Urothelium cell line (cell line): Measurements from ENCODE around the gene PCDHGA5.
A peak's percentile ranks its signal among the peaks of the same experiment; 100 is the strongest.
"Not testable (repeated sequence)": the region's sequence is repeated elsewhere in the genome, so short reads cannot be mapped to it uniquely, and the experiment has no call there.

Experiments
- DNase-seq: peaks from one replicate; pipeline ENCODE4 v3.0.0; 2011; ENCODE audit warnings: low spot score, mixed read lengths
- FAIRE-seq: peaks from 2 replicates; lab custom pipeline; 2011; peaks lifted over from hg19 to GRCh38; lab: Jason Lieb, UNC

The PCDHGA5 gene

DNA sequence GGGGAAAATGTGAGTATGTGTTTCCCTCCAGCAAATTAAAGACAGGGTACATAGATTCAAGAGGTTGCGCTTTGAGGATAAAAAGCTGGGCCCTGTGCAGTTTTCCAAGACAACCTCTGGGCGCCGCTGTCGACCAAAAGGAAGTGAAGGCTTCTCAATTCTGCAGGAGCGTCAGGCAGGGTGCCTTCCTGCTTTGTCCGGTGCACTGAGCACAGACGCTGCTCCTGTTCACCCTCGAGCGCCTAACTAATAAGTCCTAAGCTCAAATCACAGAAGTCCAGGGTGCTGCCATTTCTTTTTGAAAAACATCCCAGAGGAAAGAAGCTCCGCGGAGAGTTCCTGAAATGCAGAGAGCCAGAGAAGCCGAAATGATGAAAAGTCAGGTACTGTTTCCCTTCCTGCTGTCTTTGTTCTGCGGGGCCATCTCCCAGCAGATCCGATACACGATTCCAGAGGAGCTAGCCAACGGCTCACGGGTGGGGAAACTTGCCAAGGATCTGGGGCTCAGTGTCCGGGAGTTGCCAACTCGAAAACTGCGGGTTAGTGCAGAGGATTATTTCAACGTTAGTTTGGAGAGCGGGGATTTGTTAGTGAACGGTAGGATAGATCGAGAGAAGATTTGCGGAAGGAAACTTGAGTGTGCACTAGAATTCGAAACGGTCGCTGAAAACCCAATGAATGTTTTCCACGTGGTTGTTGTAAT, 13.9 kb upstream of the PCDHGA5 start, which contains the start of gene PCDHGB1:
Gene PCDHGB1 (plus strand): TSS at position 183 of the 703 bp plus-strand sequence. CDS start 162 bp downstream, at position 345.
- FAIRE-seq, result no peak

DNA sequence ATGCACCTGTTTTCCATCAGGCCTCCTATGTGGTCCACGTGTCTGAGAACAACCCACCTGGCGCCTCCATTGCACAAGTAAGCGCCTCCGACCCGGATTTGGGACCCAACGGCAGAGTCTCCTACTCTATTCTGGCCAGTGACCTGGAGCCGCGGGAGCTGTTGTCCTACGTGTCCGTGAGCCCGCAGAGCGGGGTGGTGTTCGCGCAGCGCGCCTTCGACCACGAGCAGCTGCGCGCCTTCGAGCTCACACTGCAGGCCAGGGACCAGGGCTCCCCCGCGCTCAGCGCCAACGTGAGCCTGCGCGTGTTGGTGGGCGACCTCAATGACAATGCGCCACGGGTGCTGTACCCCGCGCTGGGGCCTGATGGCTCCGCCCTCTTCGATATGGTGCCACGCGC, 12.4 kb upstream of the PCDHGA5 start:
- FAIRE-seq (no peak), DNase-seq (no peak)

More for the DNA sequence above, 13.9 kb upstream of the PCDHGA5 start, which contains the start of gene PCDHGB1:
- DNase-seq, result peak; percentile 69

DNA sequence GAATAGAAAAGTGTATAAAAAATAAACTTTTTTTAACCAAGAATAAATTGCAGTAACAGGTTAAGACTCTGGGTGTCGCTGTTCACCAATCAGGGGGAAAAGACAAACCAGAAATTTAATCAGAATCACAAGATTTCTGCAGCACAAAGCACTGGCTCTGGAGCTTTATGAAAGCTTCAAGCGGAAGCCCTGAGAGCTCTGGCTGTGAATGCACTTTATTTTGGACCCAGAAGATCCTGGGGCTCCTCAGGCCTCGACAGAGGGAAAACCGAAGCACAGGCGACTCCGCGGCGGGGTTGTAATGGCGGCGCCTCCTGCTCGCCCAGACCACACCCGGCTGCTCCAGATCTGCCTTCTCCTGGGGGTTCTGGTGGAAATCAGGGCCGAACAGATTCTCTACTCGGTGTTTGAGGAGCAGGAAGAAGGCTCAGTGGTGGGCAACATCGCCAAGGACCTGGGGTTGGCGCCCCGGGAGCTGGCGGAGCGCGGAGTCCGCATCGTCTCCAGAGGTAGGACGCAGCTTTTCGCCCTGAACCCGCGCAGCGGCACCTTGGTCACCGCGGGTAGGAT, 9.0 kb upstream of the PCDHGA5 start, which contains the start of gene PCDHGA4:
Gene PCDHGA4 (plus strand): TSS at position 122 of the 570 bp plus-strand sequence. CDS start 87 bp downstream, at position 209.
- FAIRE-seq (no peak), DNase-seq (no peak)

DNA sequence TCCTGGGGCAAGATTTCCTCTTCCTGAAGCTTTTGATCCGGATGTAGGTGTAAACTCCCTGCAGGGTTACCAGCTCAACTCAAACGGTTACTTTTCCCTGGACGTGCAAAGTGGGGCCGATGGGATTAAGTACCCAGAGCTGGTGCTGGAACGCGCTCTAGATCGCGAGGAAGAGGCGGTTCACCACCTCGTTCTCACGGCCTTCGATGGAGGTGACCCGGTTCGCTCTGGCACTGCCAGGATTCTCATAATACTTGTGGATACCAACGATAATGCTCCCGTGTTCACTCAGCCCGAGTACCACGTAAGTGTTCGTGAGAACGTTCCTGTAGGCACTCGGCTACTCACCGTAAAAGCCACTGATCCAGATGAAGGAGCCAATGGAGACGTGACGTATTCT, 8.3 kb upstream of the PCDHGA5 start:
- no peak for FAIRE-seq
- no peak for DNase-seq

DNA sequence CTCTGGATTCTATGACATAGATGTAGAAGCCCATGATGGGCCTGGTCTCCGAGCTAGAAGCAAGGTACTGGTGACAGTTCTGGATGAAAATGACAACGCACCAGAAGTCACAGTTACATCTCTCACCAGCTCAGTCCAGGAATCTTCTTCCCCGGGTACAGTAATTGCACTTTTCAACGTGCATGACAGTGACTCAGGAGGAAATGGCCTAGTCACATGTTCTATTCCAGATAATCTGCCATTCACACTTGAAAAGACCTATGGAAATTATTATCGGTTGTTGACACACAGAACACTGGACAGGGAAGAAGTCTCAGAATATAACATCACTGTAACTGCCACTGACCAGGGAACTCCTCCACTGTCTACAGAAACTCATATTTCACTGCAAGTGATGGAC, 7.8 kb upstream of the PCDHGA5 start:
- FAIRE-seq, result no peak
- no peak for DNase-seq

DNA sequence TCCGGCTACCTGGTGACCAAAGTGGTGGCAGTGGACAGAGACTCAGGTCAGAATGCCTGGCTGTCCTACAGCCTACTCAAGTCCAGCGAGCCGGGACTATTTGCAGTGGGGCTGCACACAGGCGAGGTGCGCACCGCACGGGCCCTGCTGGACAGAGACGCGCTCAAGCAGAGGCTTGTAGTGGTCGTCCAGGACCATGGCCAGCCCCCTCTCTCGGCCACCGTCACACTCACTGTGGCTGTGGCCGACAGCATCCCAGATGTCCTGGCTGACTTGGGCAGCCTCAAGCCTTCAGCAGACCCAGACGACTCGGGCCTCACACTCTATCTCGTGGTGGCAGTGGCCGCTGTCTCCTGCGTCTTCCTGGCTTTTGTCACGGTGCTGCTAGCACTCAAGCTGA, 7.0 kb upstream of the PCDHGA5 start:
- DNase-seq (no peak), FAIRE-seq (no peak)

DNA sequence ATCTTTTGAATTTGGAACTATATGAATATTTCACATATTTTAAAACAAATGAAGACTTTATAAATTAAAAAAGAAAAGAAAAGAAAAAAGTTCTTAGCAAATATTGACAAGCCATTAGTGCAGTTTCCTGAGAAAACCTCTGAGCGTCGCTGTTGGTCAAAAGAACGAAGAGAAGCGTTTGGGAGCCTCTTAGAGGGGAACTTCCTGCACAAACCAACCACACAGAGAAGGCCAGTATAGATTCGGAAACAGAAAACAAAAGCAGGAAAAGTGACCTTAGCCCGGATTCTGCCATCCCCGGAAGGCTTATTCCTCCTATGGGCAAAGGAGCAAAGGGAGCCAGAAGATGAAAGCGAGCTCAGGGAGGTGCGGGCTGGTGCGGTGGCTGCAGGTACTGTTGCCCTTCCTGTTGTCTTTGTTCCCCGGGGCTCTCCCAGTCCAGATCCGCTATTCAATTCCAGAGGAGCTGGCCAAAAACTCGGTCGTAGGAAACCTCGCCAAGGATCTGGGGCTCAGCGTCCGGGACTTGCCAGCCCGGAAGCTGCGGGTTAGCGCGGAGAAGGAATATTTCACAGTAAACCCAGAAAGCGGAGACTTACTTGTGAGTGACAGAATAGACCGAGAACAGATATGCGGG, 4.1 kb upstream of the PCDHGA5 start, which contains the start of gene PCDHGB2:
Gene PCDHGB2 (plus strand): TSS at position 205 of the 637 bp plus-strand sequence. CDS start 142 bp downstream, at position 347.
- FAIRE-seq (no peak), DNase-seq (no peak)

DNA sequence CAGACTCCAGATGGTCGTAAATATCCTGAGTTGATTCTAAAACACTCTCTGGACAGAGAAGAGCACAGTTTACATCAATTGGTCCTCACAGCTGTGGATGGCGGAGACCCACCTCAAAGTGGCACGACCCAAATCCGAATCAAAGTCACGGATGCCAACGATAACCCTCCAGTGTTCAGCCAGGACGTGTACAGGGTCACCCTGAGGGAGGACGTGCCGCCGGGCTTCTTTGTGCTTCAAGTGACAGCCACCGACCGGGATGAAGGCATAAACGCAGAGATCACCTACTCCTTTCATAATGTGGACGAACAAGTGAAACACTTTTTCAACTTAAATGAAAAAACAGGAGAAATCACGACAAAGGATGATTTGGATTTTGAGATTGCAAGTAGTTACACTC, 3.3 kb upstream of the PCDHGA5 start:
- FAIRE-seq, result no peak
- no peak for DNase-seq

DNA sequence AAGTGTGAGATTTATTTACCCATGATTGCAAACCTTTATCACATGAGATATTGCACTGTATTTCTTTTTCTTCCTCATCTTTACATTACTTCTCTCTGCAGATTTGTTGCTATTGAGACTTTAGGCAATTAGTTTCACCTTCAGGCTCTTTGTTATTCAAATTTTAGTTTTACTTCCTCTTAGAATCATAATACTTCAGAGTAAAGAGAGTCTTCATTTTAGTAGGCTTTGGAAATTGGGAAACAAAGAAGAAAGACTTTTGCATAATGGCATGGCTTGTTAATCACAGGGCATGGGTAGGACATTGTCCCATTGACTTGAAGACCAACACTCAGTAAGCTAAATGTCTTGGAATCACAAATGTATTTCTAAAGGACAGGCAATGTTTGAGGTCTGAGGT, 1.2 kb upstream of the PCDHGA5 start:
- DNase-seq (no peak), FAIRE-seq (no peak)

DNA sequence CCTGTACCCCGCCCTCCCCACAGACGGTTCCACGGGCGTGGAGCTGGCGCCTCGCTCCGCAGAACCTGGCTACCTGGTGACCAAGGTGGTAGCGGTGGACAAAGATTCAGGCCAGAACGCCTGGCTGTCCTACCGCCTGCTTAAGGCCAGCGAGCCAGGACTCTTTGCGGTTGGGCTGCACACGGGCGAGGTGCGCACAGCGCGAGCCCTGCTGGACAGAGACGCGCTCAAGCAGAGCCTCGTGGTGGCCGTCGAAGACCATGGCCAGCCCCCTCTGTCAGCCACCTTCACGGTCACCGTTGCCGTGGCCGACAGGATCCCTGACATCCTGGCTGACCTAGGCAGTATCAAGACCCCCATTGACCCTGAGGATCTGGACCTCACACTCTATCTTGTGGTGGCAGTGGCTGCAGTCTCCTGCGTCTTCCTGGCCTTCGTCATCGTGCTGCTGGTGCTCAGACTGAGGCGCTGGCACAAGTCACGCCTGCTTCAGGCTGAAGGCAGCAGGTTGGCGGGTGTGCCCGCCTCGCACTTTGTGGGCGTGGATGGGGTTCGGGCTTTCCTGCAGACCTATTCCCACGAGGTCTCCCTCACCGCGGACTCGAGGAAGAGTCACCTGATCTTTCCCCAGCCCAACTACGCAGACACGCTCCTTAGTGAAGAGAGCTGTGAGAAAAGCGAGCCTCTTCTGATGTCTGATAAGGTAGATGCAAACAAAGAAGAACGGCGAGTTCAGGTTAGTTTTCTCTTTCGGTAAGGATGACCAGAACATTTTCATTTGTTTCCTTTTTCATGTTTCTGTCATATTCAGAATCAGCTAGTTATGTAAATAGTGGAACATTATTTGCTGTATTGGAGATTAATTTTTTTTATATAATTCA, 2.3 kb downstream of the PCDHGA5 start:
- DNase-seq (no peak), FAIRE-seq (no peak)

DNA sequence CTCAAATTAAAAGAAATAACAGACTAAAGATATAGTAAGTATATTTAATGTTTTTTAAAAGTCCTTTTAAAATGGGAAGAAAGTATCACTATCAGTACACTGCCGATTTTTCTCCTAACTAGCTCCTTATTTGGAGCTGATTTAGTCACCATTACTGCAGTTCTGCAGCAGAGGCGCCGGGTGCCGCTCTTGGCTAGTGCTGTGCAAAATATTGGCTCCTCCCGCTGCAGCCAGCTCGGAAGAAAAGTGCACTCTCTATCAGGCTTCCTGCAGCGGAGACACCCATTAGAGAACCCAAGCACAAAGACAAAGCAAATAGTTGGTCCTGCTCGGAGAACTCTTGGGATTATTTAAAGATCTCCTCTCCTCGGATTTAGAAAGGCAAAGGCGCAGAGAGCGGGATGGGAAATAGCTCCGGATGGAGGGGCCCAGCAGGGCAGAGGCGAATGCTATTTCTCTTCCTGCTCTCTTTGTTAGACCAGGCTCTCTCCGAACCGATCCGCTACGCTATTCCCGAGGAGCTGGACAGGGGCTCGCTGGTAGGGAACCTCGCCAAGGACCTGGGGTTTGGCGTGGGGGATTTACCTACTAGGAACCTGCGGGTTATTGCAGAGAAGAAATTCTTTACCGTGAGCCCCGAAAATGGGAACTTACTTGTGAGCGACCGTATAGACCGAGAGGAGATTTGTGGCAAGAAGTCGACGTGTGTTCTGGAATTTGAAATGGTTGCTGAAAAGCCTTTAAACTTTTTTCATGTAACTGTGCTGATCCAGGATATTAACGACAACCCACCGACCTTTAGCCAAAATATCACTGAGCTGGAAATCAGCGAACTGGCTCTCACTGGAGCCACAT, 6.3 kb downstream of the PCDHGA5 start, which contains the start of gene PCDHGB3:
Gene PCDHGB3 (plus strand): TSS at position 249 of the 855 bp plus-strand sequence. CDS start 153 bp downstream, at position 402.
- DNase-seq, result no peak
- FAIRE-seq, result no peak

DNA sequence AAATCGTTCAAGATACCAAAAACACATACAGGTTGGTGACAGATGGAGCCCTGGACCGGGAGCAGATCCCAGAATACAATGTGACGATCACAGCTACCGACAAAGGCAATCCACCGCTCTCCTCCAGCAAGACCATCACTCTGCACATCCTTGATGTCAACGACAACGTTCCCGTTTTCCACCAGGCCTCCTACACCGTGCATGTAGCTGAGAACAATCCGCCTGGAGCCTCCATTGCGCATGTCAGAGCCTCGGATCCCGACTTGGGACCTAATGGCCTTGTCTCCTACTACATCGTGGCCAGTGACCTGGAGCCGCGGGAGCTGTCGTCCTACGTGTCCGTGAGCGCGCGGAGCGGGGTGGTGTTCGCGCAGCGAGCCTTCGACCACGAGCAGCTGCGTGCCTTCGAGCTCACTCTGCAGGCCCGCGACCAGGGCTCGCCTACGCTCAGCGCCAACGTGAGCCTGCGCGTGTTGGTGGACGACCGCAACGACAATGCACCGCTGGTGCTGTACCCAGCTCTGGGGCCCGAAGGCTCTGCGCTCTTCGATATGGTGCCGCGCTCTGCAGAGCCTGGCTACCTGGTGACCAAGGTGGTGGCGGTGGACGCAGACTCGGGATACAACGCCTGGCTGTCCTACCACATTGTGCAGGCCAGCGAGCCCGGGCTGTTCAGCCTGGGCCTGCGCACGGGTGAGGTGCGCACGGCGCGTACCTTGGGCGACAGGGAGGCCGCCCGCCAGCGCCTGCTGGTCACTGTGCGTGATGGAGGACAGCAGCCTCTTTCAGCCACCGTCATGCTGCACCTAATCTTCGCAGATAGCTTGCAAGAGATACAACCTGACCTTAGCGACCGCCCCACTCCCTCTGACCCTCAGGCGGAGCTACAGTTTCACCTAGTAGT, 7.9 kb downstream of the PCDHGA5 start:
- no peak for FAIRE-seq
- DNase-seq, result no peak

DNA sequence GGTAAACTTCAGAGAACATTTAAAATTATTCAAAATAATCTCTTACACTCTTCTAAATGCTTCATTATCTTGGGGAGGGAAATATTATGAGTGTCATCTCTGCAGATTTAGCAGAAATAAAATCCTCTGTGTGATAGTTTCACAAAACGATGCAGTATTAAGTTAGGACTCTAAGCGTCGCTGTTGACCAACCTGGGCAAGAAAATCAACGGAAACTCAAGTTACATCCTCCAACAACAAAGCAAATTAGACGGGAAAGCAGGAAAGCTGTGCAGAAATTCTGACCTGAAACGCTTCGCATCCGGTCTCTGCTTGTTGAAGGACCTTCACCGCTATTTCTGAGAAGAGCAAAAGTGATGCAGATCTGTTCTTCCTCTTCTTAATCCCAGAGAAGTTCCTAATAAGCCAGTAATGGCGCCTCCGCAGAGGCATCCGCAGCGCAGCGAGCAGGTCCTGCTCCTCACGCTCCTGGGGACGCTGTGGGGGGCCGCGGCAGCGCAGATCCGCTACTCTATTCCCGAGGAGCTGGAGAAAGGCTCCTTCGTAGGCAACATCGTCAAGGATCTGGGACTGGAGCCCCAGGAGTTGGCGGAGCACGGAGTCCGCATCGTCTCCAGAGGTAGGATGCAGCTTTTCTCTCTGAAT, 9.8 kb downstream of the PCDHGA5 start, which contains the start of gene PCDHGA6:
Gene PCDHGA6 (plus strand): TSS at position 219 of the 645 bp plus-strand sequence. CDS start 193 bp downstream, at position 412.
- DNase-seq, result no peak
- no peak for FAIRE-seq

DNA sequence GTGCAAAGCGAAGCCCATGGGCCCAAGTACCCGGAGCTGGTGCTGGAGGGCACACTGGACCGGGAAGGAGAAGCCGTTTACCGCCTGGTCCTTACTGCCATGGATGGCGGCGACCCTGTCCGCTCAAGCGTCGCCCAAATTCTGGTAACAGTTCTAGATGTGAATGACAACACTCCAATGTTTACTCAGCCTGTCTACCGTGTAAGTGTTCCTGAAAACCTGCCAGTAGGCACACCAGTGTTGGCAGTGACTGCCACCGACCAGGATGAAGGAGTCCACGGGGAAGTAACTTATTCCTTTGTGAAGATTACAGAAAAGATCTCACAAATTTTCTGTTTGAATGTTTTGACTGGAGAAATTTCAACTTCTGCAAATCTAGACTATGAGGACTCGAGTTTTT, 10.7 kb downstream of the PCDHGA5 start:
- FAIRE-seq (no peak), DNase-seq (no peak)

DNA sequence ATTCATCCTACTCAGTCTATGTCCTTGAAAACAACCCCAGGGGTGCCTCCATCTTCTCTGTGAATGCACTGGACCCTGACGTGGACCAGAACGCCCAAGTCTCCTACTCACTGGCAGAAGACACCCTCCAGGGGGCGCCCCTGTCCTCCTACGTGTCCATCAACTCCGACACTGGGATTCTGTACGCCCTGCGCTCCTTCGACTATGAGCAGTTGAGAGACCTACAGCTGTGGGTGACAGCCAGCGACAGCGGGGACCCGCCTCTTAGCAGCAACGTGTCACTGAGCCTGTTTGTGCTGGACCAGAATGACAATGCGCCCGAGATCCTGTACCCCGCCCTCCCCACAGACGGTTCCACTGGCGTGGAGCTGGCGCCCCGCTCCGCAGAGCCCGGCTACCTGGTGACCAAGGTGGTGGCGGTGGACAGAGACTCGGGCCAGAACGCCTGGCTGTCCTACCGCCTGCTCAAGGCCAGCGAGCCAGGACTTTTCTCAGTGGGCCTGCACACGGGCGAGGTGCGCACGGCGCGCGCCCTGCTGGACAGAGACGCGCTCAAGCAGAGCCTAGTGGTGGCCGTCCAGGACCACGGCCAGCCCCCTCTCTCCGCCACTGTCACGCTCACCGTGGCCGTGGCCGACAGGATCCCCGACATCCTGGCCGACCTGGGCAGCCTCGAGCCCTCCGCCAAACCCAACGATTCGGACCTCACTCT, 11.6 kb downstream of the PCDHGA5 start:
- DNase-seq, FAIRE-seq: not testable (repeated sequence)

DNA sequence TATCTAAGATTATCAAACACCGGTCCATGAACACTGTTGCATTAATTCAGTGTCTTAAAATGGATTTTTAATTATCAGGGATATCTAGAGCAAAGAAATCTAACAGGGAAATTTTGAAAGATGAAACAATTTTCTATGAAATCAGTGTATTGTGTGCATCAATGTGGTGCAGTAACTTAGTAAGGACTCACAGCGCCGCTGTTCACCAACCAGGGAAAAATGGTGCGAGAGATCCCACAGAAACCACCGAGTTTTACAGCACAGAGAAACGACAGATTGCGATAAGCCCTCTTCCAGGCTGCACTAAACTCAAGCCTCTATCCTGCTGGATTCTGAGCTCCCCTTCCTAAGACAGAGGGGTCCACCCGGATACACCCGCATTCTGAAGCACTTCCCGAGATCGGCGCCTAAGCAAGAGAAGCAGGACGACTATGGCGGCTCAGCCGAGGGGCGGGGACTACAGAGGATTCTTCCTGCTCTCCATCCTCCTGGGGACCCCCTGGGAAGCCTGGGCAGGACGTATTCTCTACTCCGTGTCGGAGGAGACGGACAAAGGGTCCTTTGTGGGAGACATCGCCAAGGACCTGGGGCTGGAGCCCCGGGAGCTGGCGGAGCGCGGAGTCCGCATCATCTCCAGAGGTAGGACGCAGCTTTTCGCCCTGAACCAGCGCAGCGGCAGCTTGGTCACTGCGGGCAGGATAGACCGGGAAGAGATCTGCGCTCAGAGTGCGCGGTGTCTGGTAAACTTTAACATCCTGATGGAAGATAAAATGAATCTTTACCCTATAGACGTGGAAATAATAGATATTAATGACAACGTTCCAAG, 18.7 kb downstream of the PCDHGA5 start, which contains the start of gene PCDHGA7:
Gene PCDHGA7 (plus strand): TSS at position 274 of the 826 bp plus-strand sequence. CDS start 158 bp downstream, at position 432.
- DNase-seq, result no peak
- FAIRE-seq, result no peak
